AG04450 (cell line): ENCODE measurements around the gene NOTCH2. TPM values are rescaled to one million over a fixed set of nuclear protein-coding genes. Genes with fewer than 3 reads are reported as not detected.

Experiments used
- CTCF ChIA-PET: fragments of 300-600, 350-600 bp; formaldehyde crosslinking; extraction: SDS; loops from one replicate; lab custom pipeline; 2022; ENCODE audit warnings: antibody characterized with exemption, inconsistent platforms; lab: Charles Lee
- POLR2A ChIA-PET: fragments of 350-600 bp; formaldehyde crosslinking; extraction: SDS; loops from one replicate; lab custom pipeline; 2021; ENCODE audit warnings: antibody characterized with exemption, inconsistent platforms; lab: Yijun Ruan, JAX
- DNase-seq: peaks from one replicate; pipeline ENCODE4 v3.0.0-alpha.2; 2011; ENCODE audit warnings: low read depth, low spot score
- H3K27ac ChIP-seq: one replicate; pipeline ENCODE4 v1.5.1; 2012; ENCODE audit warnings: low read depth, low read length, control low read depth
- H3K27me3 ChIP-seq: one replicate; pipeline ENCODE4 v1.6.0; 2012; ENCODE audit warnings: low read length; ENCODE audit not compliant: control insufficient read depth, insufficient read depth
- H3K4me3 ChIP-seq: 2 replicates; pipeline ENCODE4 v1.5.1; 2011; ENCODE audit warnings: mild to moderate bottlenecking, low read depth, low read length, control low read depth
- H3K9me3 ChIP-seq: 2 replicates; pipeline ENCODE4 v1.5.1; 2012; ENCODE audit warnings: low read length; ENCODE audit not compliant: control insufficient read depth, insufficient read depth
- CTCF ChIP-seq: IDR thresholded peaks from 2 replicates; pipeline ENCODE4 v1.5.1; 2011; ENCODE audit warnings: low read depth, low read length, control low read depth, inconsistent platforms
- polyA plus RNA-seq: library from polyadenylated mRNA; depleted of rRNA; stranded (reverse); fragments of >200 nt; gene quantifications from 2 replicates; pipeline ENCODE4 v1.2.3, GENCODE V29; 2011

Gene NOTCH2
- polyA plus RNA-seq, 1 experiment = 47.0 TPM

- H3K9me3 ChIP-seq = no peaks in the 10 kb centered on the region
- ChIA-PET POLR2A (no interaction called here), CTCF (interaction anchor here (1.0 kb wide), 1 partner anchor 10 kb away, joined by 4 read pairs; no protein-coding TSS in a partner anchor)
- TF ChIP-seq CTCF = no peak
- H3K4me3 ChIP-seq = no peak overlapping the region
- DNase-seq = peak; percentile 34
- no peaks in the 10 kb centered on the region for H3K27me3 ChIP-seq
- no peak overlapping the region for H3K27ac ChIP-seq
Measured at GRCh38 chr1:119873135-119874015, 196.1 kb downstream of the NOTCH2 start.

- TF ChIP-seq CTCF = no peak
Measured at GRCh38 chr1:119871881-119872280, 197.6 kb downstream of the NOTCH2 start.

GRCh38 chr1:119870917-119871596 is 198.4 kb downstream of the NOTCH2 start:
- POLR2A ChIA-PET = no interaction called here
- no peaks in the 10 kb centered on the region for H3K9me3 ChIP-seq
- H3K27me3 ChIP-seq = no peaks in the 10 kb centered on the region
- peak; percentile 98 for TF ChIP-seq CTCF
- CTCF ChIA-PET = interaction anchor here (0.6 to 4.5 kb wide), 18 partner anchors 8 to 133 kb away, joined by 3 to 23 read pairs (median 5); no protein-coding TSS in a partner anchor
- peak; percentile 50 for DNase-seq
- no peak overlapping the region for H3K4me3 ChIP-seq
- no peak overlapping the region for H3K27ac ChIP-seq

More at GRCh38 chr1:119871881-119872280, 197.6 kb downstream of the NOTCH2 start:
- POLR2A ChIA-PET = no interaction called here
- CTCF ChIA-PET = interaction anchor here (0.7 to 4.5 kb wide), 6 partner anchors 15 to 96 kb away, joined by 3 to 23 read pairs (median 6); no protein-coding TSS in a partner anchor
- Histone ChIP-seq H3K4me3 (no peak overlapping the region), H3K27me3 (no peaks in the 10 kb centered on the region), H3K9me3 (no peaks in the 10 kb centered on the region), H3K27ac (no peak overlapping the region)
- no peak for DNase-seq

GRCh38 chr1:119869995-119870394 is 199.5 kb downstream of the NOTCH2 start:
- no peaks in the 10 kb centered on the region for H3K9me3 ChIP-seq
- DNase-seq = no peak
- CTCF ChIA-PET = interaction anchor here (0.6 to 4.5 kb wide), 21 partner anchors 9 to 132 kb away, joined by 3 to 23 read pairs (median 4); no protein-coding TSS in a partner anchor
- H3K27me3 ChIP-seq = no peaks in the 10 kb centered on the region
- no peak for TF ChIP-seq CTCF
- no peak overlapping the region for H3K4me3 ChIP-seq
- H3K27ac ChIP-seq = no peak overlapping the region
- POLR2A ChIA-PET = no interaction called here
